A673 (cell line): ENCODE data around the gene NECAB3. TPM values are rescaled to one million over a fixed set of nuclear protein-coding genes. Genes with fewer than 3 reads are reported as not detected.

Experiments
- BruUV-seq: library from RNA; stranded (reverse); fragments of 400-500 nt; replicated peaks from 2 replicates; lab custom pipeline; 2021; lab: Mats Ljungman, UMichigan
- CTCF ChIA-PET: fragments of 300-600 bp; sonication (Branson Sonifier 250); formaldehyde crosslinking; loops from one replicate; lab custom pipeline; 2022; ENCODE audit warnings: antibody characterized with exemption; lab: Charles Lee
- POLR2A ChIA-PET: fragments of 300-600 bp; sonication (Branson Sonifier 250); formaldehyde crosslinking; loops from one replicate; lab custom pipeline; 2022; ENCODE audit warnings: antibody characterized with exemption; ENCODE audit not compliant: low non-redundant PET; lab: Charles Lee
- DNase-seq: peaks from one replicate; pipeline ENCODE4 v3.0.0-alpha.2; 2015; ENCODE audit warnings: low spot score
- H3K27ac ChIP-seq: fragments of 200-600 bp; sonication (generic); 2 replicates; pipeline ENCODE4 v1.5.1; 2016; ENCODE audit warnings: mixed run types, low read depth, mild to moderate bottlenecking, mixed read lengths, antibody characterized with exemption, low read length; ENCODE audit not compliant: poor library complexity, severe bottlenecking
- H3K27me3 ChIP-seq: fragments of 200-600 bp; sonication (generic); replicated peaks from 2 replicates; pipeline ENCODE4 v1.6.1; 2017; ENCODE audit warnings: mixed run types, low read depth, mild to moderate bottlenecking, mixed read lengths, antibody characterized with exemption, low read length; ENCODE audit not compliant: insufficient read depth, poor library complexity
- H3K36me3 ChIP-seq: fragments of 200-600 bp; sonication (generic); 2 replicates; pipeline ENCODE4 v1.6.1; 2016; ENCODE audit warnings: mixed run types, mild to moderate bottlenecking, mixed read lengths, antibody characterized with exemption, low read length; ENCODE audit not compliant: insufficient read depth, poor library complexity, severe bottlenecking
- H3K4me1 ChIP-seq: fragments of 200-600 bp; sonication (generic); 2 replicates; pipeline ENCODE4 v1.6.1; 2017; ENCODE audit warnings: mixed run types, mild to moderate bottlenecking, mixed read lengths, antibody characterized with exemption, low read length; ENCODE audit not compliant: insufficient read depth, poor library complexity, severe bottlenecking
- H3K4me3 ChIP-seq: fragments of 200-600 bp; sonication (generic); 2 replicates; pipeline ENCODE4 v1.5.1; 2016; ENCODE audit warnings: low read depth, mixed run types, mild to moderate bottlenecking, mixed read lengths, low read length; ENCODE audit not compliant: poor library complexity, severe bottlenecking
- H3K9me3 ChIP-seq: fragments of 200-600 bp; sonication (generic); 2 replicates; pipeline ENCODE4 v1.6.1; 2016; ENCODE audit warnings: mixed run types, low read depth, mild to moderate bottlenecking, mixed read lengths, antibody characterized with exemption, low read length; ENCODE audit not compliant: poor library complexity, severe bottlenecking
- CTCF ChIP-seq: fragments of 300-800, 200-600 bp; sonication (generic); conservative IDR thresholded peaks from 2 replicates; pipeline ENCODE4 v1.5.1; 2017; ENCODE audit warnings: low read depth, mild to moderate bottlenecking, antibody characterized with exemption, low read length, moderate library complexity, mixed read lengths
- EZH2 ChIP-seq: fragments of 200-600 bp; sonication (generic); IDR thresholded peaks from 2 replicates; pipeline ENCODE4 v1.6.1; 2017; ENCODE audit warnings: borderline replicate concordance, low read depth, mild to moderate bottlenecking, mixed read lengths, antibody characterized with exemption, low read length; ENCODE audit not compliant: poor library complexity, severe bottlenecking
- intact Hi-C: fragments of 100-400 bp; cut with micrococcal nuclease; formaldehyde crosslinking; loops from one replicate; pipeline ENCODE4 v1.10.0; 2022; ENCODE audit not compliant: unreplicated experiment
- total RNA-seq: library from RNA; stranded (reverse); gene quantifications from 2 replicates; pipeline ENCODE4 v1.2.3, GENCODE V29; 2021

The NECAB3 gene
- total RNA-seq, 1 experiment from 2014 or later, result 83.1 TPM

- Histone ChIP-seq H3K4me1 (peaks cover 31% of the 10 kb centered on the region), H3K4me3 (peak overlapping the region; percentile 78), H3K36me3 (peaks cover 21% of the 10 kb centered on the region), H3K27ac (peak overlapping the region; percentile 88), H3K27me3 (no peaks in the 10 kb centered on the region), H3K9me3 (no peaks in the 10 kb centered on the region)
- no peak for TF ChIP-seq EZH2
- TF ChIP-seq CTCF, result no peak
- no peak for DNase-seq
- BruUV-seq, result no TSS peak
- intact Hi-C loops, result no loop called here
- ChIA-PET CTCF (no interaction called here), POLR2A (interaction anchor here (0.6 kb wide), 1 partner anchor 1942 kb away, joined by 17 read pairs; the partner anchor contains the start of gene SPAG4)
Measured at GRCh38 chr20:33673410-33674293, 576 bp downstream of the NECAB3 start.

- H3K27ac ChIP-seq, result peak overlapping the region; percentile 88
- no peak for TF ChIP-seq CTCF
- no peak for TF ChIP-seq EZH2
- peak overlapping the region; percentile 78 for H3K4me3 ChIP-seq
- DNase-seq, result no peak
- CTCF ChIA-PET, result interaction anchor here (1.3 kb wide), 1 partner anchor 59 kb away, joined by 3 read pairs; the partner anchor contains the start of gene ZNF341
- H3K27me3 ChIP-seq, result no peaks in the 10 kb centered on the region
- peaks cover 25% of the 10 kb centered on the region for H3K36me3 ChIP-seq
- intact Hi-C loops, result no loop called here
- H3K4me1 ChIP-seq, result peaks cover 32% of the 10 kb centered on the region
- POLR2A ChIA-PET, result interaction anchor here (1.3 kb wide), 1 partner anchor 12 kb away, joined by 6 read pairs; no protein-coding TSS in a partner anchor
- BruUV-seq, result no TSS peak
- H3K9me3 ChIP-seq, result no peaks in the 10 kb centered on the region
Measured at GRCh38 chr20:33673114-33673409, 1.2 kb downstream of the NECAB3 start.

GRCh38 chr20:33672426-33673113 lies 1.7 kb downstream of the NECAB3 start:
- peak; percentile 89 for DNase-seq
- Histone ChIP-seq H3K9me3 (no peaks in the 10 kb centered on the region), H3K4me3 (peak overlapping the region; percentile 78), H3K4me1 (peaks cover 37% of the 10 kb centered on the region), H3K27me3 (no peaks in the 10 kb centered on the region), H3K27ac (peak overlapping the region; percentile 88), H3K36me3 (peaks cover 25% of the 10 kb centered on the region)
- BruUV-seq, result no TSS peak
- POLR2A ChIA-PET, result interaction anchor here (1.3 kb wide), 1 partner anchor 12 kb away, joined by 6 read pairs; no protein-coding TSS in a partner anchor
- no peak for TF ChIP-seq EZH2
- no peak for TF ChIP-seq CTCF
- intact Hi-C loops, result no loop called here
- CTCF ChIA-PET, result interaction anchor here (1.3 kb wide), 1 partner anchor 59 kb away, joined by 3 read pairs; the partner anchor contains the start of gene ZNF341
